Fibroblast of gingiva (primary cell): Measurements from ENCODE around the gene GFPT2.

Experiments used
- DNase-seq: peaks from one replicate; pipeline ENCODE4 v3.0.0-alpha.2; 2011; ENCODE audit warnings: low read depth

The GFPT2 gene

GRCh38 chr5:180333661-180334060 is 19.5 kb downstream of the GFPT2 start:
- DNase-seq: no peak

- no peak for DNase-seq
Observed at GRCh38 chr5:180332861-180333260, 20.3 kb downstream of the GFPT2 start.

- DNase-seq: no peak
Observed at GRCh38 chr5:180332051-180332517, 21.1 kb downstream of the GFPT2 start.

- DNase-seq: no peak
Observed at GRCh38 chr5:180331647-180331950, 21.5 kb downstream of the GFPT2 start.

DNA sequence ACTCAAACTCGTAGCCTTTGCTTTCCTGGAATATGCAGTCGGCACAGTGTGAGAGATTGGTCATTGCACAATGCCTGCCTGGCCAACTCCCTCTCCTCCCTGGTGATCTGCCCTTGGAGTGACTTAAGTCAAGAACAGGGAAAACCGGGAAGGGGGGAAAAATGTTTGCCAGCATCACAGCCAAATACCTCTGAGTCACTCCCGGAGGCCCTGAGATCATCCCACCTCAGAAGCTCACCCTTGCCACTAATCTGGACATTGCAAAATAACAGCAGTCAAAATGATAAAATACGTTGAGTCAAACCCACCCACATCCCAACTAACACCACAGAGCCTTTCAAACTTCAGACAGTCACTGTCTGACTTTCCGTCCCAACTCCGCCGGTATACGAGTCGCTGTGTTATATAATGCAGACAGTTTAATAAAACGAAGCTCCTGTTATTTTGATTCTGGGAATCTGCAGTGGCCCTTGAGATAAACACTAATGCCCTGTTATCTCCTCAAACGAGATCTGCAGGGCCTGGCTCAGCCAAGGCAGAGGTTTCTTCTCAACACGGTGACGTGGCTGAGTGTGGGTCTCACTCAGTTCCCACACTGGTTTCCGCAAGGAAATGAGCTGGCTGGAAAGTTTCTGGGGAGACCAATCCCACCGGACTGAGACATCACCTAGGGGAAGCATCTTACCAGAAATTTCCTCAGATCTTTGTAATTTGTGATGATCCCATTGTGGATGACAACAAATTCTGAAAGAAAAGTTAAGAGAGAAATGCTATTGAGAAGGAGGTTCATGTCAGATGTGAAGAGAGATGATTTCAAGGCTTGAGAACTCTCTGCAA is 22.1 kb downstream of the GFPT2 start:
- DNase-seq: peak; percentile 96

DNA sequence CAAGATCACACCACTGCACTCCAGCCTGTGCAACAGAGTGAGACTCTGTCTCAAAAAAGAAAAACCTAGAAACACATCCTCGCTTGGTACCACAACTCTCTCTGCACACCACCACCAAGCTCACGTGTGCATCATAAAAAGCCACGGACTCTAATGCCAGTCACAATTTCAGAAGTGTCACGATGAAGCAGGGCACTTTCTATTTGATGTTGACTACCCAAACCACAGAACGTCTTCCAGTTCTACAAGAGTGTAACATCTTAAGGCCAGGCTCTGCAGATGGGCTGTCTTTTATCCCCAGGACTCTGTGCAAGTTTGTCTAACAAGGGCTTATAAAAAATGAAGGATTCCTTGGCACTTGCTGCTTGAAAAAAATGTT is 22.9 kb downstream of the GFPT2 start:
- DNase-seq: no peak

DNA sequence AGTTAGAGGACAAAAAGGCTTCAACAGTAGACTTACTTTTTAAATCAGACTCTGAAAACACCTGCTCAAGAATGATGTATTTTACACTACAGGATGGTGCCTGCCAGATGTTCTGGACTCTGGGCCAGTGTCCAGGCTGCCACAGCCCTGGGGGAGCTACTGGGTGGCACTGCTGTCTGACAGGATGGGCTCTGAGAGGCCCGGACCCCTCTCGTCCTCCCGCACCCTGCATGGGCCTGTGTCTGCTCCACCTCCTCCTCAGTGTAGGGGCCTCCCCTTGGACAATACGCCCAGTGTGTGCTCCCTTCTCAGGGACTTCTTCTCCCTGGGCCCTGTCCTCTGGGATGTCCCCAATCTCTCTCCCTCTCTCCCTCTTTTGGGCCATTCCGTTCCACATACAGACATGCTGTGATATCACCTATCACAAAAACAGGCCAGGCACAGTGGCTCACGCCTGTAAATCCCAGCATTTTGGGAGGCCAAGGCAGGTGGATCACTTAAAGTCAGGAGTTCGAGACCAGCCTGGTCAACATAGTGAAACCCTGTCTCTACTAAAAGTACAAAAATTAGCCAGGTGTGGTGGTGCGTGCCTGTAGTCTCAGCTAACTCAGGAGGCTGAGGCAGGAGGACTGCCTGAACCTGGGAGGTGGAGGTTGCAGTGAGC is 23.4 kb downstream of the GFPT2 start:
- no peak for DNase-seq

DNA sequence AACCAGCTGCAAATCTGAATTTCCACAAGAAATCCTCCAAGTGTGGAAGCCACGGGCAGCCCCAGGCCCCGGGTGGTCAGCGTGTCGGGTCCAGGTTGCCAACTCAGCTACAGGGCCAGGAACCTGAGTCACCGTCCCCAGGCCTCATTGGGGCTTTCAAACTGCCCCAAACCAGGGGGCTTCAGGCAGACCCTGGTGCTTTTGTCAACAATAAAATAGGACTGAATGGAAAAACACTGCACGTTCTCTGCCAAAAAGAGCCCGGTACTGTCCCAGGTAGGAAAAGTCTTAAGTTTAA is 24.0 kb downstream of the GFPT2 start:
- DNase-seq: no peak

GRCh38 chr5:180328296-180329137 is 24.6 kb downstream of the GFPT2 start:
- peak; percentile 61 for DNase-seq

- DNase-seq: no peak
Observed at GRCh38 chr5:180326989-180327565, 26.1 kb downstream of the GFPT2 start.

DNA sequence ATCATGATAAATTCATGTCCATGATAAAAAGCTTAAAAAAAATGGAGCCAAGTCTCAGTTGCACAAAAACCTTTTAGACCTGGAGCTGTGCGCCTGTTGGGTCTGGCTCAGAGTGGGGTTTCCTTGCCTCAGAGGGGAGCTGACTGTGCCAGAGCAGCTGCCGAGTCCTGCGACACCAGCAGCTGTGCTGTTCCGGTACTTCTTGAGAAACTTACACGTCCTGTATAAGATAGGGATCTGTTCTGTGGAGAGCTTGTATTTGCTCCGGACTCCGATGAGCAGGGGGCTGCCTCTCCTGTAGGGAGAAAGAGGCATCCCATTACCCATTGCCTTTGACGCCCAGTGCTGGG is 28.6 kb downstream of the GFPT2 start:
- DNase-seq: no peak

DNA sequence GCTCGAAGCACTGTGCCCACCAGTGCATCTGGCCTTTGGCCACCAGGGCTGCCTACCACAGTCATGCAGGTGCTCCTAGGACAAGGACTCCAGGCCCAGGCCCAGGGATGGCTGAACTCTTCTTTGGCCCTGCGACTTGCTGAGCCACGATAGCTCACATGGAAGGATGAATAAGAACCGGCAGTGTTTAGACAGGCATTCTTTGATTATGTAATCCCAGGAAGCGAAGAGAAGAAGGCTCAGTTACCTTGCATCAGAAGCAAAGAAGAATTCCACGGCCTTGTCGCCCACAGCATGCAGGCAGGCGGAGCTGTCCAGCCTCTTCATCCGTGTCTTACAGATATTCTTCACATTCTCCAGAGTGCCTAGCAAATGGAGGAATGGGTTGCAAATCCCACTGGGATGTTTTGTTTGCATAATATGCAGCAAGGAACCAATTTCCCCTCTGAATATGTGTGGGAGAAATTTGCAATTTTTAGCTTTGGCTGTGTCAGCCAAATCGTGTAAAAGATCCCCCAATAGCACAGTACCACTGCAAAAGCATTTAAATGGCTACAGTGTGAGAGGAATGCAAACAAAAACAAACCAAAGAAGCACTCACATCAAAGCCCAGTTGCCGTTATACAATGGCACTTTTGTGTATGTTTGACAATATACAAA is 29.1 kb downstream of the GFPT2 start:
- DNase-seq: no peak

DNA sequence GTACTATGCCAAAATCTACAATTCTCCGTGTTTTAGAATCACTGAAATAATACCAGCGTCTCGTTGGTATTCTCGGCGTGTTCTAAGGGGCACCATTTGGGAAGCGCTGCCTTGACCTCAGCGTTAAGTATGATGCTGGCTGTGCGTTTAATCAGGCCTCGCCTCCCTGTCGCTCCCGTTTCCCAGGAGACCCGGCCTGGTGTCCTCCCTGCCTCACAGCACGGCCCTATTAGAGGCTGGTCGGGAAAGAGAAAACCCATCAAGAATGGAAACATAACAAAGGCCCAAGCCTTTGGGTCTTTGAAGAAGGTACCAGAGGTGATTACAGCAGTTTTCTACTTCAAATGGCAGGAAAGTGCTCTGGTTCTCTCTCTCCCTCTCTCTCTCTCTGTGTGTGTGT is 30.0 kb downstream of the GFPT2 start:
- no peak for DNase-seq

DNA sequence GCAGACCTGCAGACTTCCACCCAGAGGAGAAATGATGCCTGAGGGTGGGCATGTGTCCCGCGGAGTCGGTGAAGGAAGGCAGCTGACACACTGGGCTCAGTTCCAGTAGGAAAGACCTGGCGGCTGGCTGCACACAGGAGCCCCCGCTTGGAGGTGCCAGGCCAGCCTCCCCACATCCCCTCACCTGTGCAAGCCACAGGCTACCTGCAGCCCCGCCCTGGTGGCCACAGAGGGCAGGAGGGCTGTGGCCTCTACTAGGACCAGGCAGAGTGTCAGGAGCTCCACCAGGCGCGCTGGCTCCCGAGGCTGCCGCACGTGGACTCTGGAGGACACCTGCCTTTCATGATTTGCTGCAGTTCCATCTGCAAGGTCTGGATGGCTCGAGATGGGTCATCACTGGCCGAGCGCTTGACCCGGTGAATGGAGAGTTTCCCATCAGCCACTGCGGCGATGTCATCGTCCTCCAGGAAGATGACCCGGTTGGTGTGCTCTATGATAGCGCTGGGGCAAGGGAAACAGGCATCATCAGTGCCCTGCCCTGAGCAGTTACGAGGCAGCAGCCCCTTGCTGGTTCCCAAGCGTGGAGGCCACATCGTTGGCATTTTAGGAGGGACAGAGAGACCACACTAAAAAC is 34.6 kb downstream of the GFPT2 start:
- no peak for DNase-seq

GRCh38 chr5:180316586-180316985 is 36.5 kb downstream of the GFPT2 start:
- no peak for DNase-seq

DNA sequence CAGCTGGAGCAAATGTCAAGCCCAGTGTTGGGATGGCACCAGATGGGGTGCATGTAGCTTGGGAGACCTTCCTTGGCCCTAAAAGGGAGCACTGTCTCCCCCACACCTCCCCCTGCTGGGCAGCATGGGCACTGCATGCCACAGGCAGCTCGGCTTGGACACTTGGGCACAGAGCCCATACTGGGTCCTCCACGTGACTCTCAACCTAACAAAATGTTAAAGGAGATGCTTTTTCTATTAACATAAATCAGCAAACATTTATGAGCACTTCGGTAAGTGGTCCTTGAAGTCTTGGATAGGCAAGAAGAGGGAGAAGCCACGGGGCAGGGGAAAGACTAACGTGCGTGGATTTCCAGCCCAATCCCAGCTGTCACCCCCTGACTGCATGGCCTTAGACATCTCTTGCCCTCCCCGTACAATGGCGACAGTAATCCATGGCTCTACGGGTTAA is 37.3 kb downstream of the GFPT2 start:
- peak; percentile 51 for DNase-seq

- peak; percentile 85 for DNase-seq
Observed at GRCh38 chr5:180313677-180314505, 39.2 kb downstream of the GFPT2 start.

GRCh38 chr5:180311216-180311615 is 41.9 kb downstream of the GFPT2 start:
- DNase-seq: no peak

GRCh38 chr5:180306796-180307195 is 46.3 kb downstream of the GFPT2 start:
- no peak for DNase-seq

DNA sequence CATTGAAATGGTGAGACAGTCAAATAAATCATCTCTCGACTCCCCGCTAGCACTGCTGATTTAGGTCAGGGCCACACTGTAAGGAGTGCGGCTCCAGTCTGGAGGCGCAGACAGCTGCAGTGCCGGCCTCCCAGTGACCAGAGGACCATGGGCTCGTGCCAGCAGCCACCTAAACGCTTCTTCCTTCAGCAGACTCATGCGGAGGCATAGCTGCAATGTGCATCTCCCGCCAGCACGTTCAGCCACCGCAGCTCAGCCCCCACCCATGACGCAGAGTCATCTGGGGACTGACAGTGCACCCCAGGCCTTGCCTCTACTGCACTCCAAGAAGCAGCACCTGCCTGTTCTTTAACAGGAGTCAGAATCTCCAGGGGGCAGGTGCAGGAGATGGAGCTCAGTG is 47.7 kb downstream of the GFPT2 start:
- DNase-seq: no peak
